Muscle layer of duodenum (tissue), 2 donors: ENCODE data around the gene HDAC9.

Experiments used
- H3K27ac ChIP-seq: one replicate; pipeline ENCODE4 v1.7.0; 2013; ENCODE audit warnings: mild to moderate bottlenecking, low read length
- H3K27me3 ChIP-seq: one replicate; pipeline ENCODE4 v1.7.0; 2013; ENCODE audit warnings: low read depth, mild to moderate bottlenecking, control low read depth, low read length
- H3K36me3 ChIP-seq, 2 donors: one replicate each; pipeline ENCODE4 v1.7.0; 2013; ENCODE audit warnings: low read length in 2 of 2, control low read depth in 1 of 2, mild to moderate bottlenecking in 1 of 2; ENCODE audit not compliant: insufficient read depth in 2 of 2, control insufficient read depth in 1 of 2
- H3K4me1 ChIP-seq, 2 donors: one replicate each; pipeline ENCODE4 v1.7.0; 2013; ENCODE audit warnings: low read length in 2 of 2, mild to moderate bottlenecking in 2 of 2, control low read depth in 1 of 2, moderate library complexity in 1 of 2; ENCODE audit not compliant: insufficient read depth in 2 of 2, control insufficient read depth in 1 of 2
- H3K4me3 ChIP-seq, 2 donors: one replicate each; pipeline ENCODE4 v1.7.0; 2013; ENCODE audit warnings: low read length in 2 of 2, low read depth in 1 of 2, mild to moderate bottlenecking in 1 of 2
- H3K9me3 ChIP-seq, 2 donors: one replicate each; pipeline ENCODE4 v1.7.0; 2013; ENCODE audit warnings: low read length in 2 of 2, control low read depth in 1 of 2, mild to moderate bottlenecking in 1 of 2; ENCODE audit not compliant: control insufficient read depth in 1 of 2
- donor health status: healthy.

HDAC9 gene

DNA sequence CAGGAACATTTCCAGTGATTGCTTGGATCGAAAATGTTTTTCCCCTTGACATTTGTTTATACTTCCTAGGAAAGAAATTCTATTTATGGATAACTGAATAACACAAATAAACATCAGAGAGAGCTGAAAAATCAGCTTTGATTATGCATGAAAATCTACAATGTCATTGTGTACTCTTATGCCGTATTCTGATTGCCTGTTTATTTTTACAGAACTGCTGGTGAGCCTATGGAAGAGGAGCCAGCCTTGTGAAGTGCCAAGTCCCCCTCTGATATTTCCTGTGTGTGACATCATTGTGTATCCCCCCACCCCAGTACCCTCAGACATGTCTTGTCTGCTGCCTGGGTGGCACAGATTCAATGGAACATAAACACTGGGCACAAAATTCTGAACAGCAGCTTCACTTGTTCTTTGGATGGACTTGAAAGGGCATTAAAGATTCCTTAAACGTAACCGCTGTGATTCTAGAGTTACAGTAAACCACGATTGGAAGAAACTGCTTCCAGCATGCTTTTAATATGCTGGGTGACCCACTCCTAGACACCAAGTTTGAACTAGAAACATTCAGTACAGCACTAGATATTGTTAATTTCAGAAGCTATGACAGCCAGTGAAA is 500.4 kb downstream of the HDAC9 start:
- Histone ChIP-seq H3K9me3 (no peaks in the 10 kb centered on the region), H3K27ac (no peak overlapping the region), H3K36me3 (no peaks in the 10 kb centered on the region)

DNA sequence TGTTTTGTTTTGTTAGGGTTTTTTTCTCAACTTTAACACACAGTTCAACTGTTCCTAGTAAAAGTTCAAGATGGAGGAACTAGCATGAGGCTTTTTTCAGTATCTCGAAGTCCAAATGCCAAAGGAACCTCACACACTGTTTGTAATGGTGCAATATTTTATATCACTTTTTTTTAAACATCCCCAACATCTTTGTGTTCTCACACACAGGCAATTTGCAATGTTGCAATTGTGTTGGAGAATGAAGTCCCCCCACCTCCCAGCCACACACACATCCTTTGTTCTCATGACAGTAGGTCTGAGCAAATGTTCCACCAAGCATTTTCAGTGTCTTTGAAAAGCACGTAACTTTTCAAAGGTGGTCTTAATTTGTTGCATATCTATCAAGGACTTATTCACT is 501.0 kb downstream of the HDAC9 start:
- no peaks in the 10 kb centered on the region for H3K4me1 ChIP-seq
- no peak overlapping the region for H3K4me3 ChIP-seq
- no peaks in the 10 kb centered on the region for H3K36me3 ChIP-seq
- no peak overlapping the region for H3K27ac ChIP-seq
- H3K27me3 ChIP-seq, result no peaks in the 10 kb centered on the region
- H3K9me3 ChIP-seq, result no peaks in the 10 kb centered on the region

More for the DNA sequence above, 500.4 kb downstream of the HDAC9 start:
- Histone ChIP-seq H3K4me3 (no peak overlapping the region), H3K4me1 (no peaks in the 10 kb centered on the region), H3K27me3 (no peaks in the 10 kb centered on the region)

DNA sequence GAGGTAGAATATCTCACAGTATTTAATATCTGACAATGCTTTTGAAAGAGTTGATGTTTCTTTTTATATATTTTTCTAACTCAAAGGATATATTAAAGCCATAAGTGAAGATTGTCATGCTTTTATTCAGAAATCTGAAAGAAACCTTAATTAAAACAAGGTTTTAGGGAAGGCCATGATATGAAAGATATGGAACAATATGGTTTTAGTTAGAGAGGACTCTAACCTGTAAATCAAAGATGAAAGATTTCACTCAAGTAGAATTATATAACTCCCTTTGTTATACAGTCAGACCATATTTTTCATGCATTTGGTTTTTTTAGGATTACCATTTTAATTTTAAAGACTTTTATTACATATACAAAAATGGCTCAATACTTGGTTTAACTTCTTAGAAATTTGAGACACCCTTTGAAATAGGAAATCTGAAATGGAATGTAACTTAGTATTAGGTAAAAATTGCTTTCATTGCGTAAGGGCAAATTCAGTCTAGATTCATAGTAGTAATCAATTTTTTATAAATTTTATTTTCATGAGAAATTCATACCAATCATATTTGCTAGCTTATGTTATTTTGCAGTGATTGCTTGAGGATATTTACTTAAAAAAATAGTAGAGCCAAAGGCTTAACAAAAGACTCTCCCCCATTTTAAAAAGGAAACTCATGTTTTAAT is 502.1 kb downstream of the HDAC9 start:
- Histone ChIP-seq H3K4me3 (no peak overlapping the region), H3K27ac (no peak overlapping the region)

DNA sequence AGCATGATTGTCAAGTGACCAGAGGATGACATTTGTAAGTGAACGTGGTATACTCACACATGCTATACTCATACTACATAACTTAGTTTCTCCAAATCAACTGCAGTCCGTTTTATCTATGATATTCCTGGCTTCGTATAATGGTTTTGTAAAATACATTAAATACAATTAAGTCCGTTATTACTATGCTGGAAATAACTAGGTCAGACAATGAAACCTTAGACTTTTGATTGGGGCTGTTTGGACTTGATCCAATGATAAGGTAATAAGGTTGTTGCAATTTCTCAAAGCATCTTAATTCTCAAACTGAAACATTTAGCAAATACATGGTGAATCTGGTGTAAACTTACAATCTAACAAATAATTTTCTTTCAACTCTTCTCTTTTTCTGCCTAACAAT is 504.9 kb downstream of the HDAC9 start:
- Histone ChIP-seq H3K4me3 (no peak overlapping the region), H3K4me1 (no peaks in the 10 kb centered on the region), H3K27me3 (no peaks in the 10 kb centered on the region), H3K36me3 (no peaks in the 10 kb centered on the region), H3K9me3 (no peaks in the 10 kb centered on the region), H3K27ac (no peak overlapping the region)

More for the DNA sequence above, 502.1 kb downstream of the HDAC9 start:
- Histone ChIP-seq H3K36me3 (no peaks in the 10 kb centered on the region), H3K9me3 (no peaks in the 10 kb centered on the region), H3K27me3 (no peaks in the 10 kb centered on the region), H3K4me1 (no peaks in the 10 kb centered on the region)

DNA sequence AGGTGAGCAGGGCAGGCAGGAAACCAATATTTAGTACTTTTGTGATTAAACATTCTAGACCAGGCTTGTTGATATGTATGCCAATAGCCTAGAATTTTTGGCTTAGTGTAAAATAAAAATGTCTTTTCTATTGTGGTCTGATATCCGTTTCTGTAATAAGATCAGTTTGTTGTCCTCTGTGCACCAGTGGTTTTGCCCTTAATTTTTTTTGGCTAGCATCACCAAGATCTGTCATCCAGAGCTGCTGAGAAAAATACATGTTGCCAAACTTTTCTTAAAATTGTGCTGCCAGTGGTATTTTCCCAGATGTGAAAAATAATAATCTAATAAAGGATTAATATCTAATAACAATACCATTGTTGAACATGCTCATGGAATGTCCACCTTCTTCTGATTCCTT is 506.3 kb downstream of the HDAC9 start:
- H3K4me3 ChIP-seq, result no peak overlapping the region
- no peak overlapping the region for H3K27ac ChIP-seq
- H3K36me3 ChIP-seq, result no peaks in the 10 kb centered on the region
- H3K4me1 ChIP-seq, result no peaks in the 10 kb centered on the region
- no peaks in the 10 kb centered on the region for H3K27me3 ChIP-seq
- no peaks in the 10 kb centered on the region for H3K9me3 ChIP-seq

DNA sequence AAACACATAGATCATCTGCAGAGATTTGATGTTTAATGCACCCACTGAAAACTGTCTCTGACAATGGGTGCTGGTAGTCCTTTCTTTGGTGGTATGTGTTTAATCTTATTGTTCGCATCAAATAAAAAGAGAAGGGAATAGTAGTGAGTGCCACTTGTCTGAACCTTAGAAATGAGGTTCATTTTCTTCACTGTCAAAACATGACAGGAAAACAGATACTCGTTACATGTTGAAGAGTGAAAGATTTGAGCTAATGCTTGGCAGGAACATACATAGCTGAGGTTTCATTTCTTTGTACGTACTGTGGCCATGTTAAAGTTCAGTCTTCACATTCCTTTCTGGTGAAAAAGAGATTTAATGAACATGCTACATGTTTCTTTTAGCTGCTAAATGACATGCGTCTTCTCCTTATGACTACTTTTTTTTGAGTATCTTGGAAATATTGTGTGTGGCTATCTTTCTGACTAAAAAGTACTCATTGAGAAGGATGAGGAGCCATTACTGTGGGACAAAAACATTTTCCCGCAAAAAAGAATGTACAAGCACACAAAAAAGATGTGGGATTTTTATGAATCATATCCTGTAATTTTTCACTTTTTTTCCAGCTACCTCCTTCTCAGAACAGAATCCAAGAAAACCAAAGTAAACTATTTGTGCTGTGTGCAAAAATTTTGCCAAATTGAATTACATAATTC is 513.8 kb downstream of the HDAC9 start:
- H3K27ac ChIP-seq, result no peak overlapping the region
- no peaks in the 10 kb centered on the region for H3K27me3 ChIP-seq
- H3K36me3 ChIP-seq, result no peaks in the 10 kb centered on the region
- H3K9me3 ChIP-seq, result no peaks in the 10 kb centered on the region
- H3K4me1 ChIP-seq, result no peaks in the 10 kb centered on the region
- H3K4me3 ChIP-seq, result no peak overlapping the region

DNA sequence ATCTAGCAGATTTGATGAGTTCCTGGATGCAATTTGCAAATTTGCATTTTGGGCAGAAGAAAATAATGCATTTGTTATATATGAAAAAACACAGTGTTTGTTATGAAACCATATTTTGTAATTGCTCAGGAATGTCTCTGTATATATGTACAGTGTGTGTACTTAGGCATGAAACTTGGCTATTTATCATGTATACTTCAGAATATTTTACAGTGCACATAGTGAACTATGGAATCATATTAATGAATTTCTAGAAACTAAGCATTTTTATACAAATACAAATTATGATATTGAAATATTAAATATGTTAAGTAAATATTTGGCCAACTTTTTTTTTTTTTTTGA is 514.4 kb downstream of the HDAC9 start:
- Histone ChIP-seq H3K9me3 (no peaks in the 10 kb centered on the region), H3K27me3 (no peaks in the 10 kb centered on the region), H3K4me1 (no peaks in the 10 kb centered on the region)

DNA sequence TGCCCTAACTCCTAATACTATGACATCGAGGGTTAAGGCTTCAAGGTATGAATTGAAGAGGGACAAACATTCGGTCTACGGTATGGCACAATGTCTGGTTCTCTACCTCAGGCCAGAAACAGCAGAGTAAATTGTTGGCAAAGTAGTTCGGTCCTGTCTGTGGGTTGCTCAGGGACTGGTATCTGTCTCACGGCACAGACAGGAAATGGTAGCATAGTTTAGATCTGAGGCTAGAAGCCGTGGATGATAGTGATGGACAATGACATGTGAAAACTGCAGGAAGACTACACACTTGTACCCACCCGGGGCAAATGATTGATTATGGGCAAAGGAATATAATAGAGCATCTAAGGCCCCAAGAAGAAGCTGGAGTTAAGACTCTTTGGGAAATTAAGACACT is 515.7 kb downstream of the HDAC9 start:
- Histone ChIP-seq H3K27me3 (no peaks in the 10 kb centered on the region), H3K4me3 (no peak overlapping the region), H3K27ac (no peak overlapping the region), H3K4me1 (no peaks in the 10 kb centered on the region), H3K9me3 (peaks cover 0 to 4% of the 10 kb centered on the region in 2 donors), H3K36me3 (no peaks in the 10 kb centered on the region)

More for the DNA sequence above, 514.4 kb downstream of the HDAC9 start:
- no peaks in the 10 kb centered on the region for H3K36me3 ChIP-seq
- H3K27ac ChIP-seq, result no peak overlapping the region
- H3K4me3 ChIP-seq, result no peak overlapping the region

DNA sequence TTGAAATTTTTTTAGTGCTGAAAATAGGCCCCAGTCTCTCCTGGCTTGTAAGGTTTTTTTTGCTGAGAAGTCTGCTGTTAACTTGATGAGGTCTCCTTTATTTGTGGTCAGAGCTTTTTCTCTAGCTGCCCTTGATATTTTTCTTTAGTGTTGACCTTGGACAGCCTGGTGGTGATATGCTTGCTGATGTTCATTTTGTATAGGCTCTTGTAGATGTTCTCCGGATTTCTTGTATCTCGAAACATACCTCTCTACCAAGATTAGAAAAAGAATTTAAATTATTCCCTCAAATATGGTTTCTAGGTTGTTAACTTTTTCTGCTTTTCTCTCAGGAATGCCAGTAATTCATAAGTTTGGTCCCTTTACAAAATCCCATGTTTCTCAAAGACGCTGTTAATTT is 519.5 kb downstream of the HDAC9 start:
- Histone ChIP-seq H3K4me3 (no peak overlapping the region), H3K27me3 (no peaks in the 10 kb centered on the region), H3K9me3 (peaks cover 0 to 12% of the 10 kb centered on the region in 2 donors), H3K36me3 (no peaks in the 10 kb centered on the region), H3K27ac (no peak overlapping the region), H3K4me1 (no peaks in the 10 kb centered on the region)

DNA sequence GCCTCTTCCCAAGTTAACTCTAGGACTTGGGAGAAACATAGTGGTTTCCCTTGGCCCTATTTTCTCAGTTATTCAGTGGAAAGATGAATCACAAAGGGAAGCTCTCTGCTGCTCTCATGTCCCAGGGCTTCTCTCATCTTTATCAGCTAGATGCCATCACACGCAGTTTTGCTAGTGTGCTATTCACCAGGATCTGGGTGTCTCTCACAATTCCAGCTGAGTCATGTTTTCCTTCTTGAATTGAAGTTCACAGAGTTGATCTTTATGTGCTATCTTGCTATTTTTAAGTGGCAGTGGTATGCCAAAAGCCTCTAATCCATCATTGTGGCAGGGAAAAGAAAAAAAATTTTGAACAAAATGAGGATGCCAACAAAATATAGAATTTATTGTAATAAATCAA is 520.6 kb downstream of the HDAC9 start:
- H3K9me3 ChIP-seq, result peaks cover 0 to 12% of the 10 kb centered on the region in 2 donors
- H3K4me1 ChIP-seq, result no peaks in the 10 kb centered on the region
- H3K4me3 ChIP-seq, result no peak overlapping the region
- H3K27me3 ChIP-seq, result no peaks in the 10 kb centered on the region
- no peaks in the 10 kb centered on the region for H3K36me3 ChIP-seq
- H3K27ac ChIP-seq, result no peak overlapping the region

DNA sequence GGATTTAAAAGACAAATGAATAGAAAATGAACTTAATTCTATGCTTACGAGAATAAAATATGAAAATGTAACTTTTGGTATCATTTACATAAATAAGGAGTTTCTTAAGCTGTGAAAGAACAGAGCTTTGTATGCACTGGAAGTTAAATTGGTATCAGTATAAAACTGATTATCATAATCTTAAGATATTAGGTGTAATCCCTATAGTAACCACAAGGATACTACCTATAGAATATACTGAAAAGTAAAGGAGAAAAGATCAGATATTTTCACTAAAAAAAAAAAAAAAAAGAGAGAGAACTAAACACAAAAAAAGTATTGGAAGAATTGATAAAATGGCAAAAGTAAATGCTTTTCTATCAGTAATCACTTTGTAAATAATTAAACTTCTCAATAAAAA is 521.8 kb downstream of the HDAC9 start:
- Histone ChIP-seq H3K36me3 (no peaks in the 10 kb centered on the region), H3K4me3 (no peak overlapping the region), H3K9me3 (peaks cover 0 to 12% of the 10 kb centered on the region in 2 donors), H3K27me3 (no peaks in the 10 kb centered on the region), H3K27ac (no peak overlapping the region), H3K4me1 (no peaks in the 10 kb centered on the region)
